Neutrophil (primary cell): ENCODE data around the gene TLR8.

Source experiments
- H3K27ac ChIP-seq: fragments of 200-600 bp; sonication (generic); 2 replicates; pipeline ENCODE4 v1.5.1; 2016; ENCODE audit warnings: mild to moderate bottlenecking, moderate library complexity
- H3K27me3 ChIP-seq: fragments of 200-600 bp; sonication (generic); 2 replicates; pipeline ENCODE4 v1.6.0; 2016; ENCODE audit warnings: mild to moderate bottlenecking
- H3K36me3 ChIP-seq: fragments of 200-600 bp; sonication (generic); 2 replicates; pipeline ENCODE4 v1.5.1; 2017
- H3K4me1 ChIP-seq, 2 experiments: fragments of 200-600 bp in 1 of 2; sonication (generic) in 1 of 2; 1 replicate in 1 of 2; 2 replicates in 1 of 2; pipeline versions ENCODE4 v1.5.1 to v1.6.1; 2013 to 2016; ENCODE audit warnings: low read depth in 1 of 2, low read length in 1 of 2, mild to moderate bottlenecking in 1 of 2, moderate library complexity in 1 of 2; ENCODE audit not compliant: control insufficient read depth in 1 of 2, insufficient read depth in 1 of 2
- H3K4me3 ChIP-seq, 2 experiments: fragments of 200-600 bp in 1 of 2; sonication (generic) in 1 of 2; 1 replicate in 1 of 2; 2 replicates in 1 of 2; pipeline ENCODE4 v1.5.1; 2013 to 2016; ENCODE audit warnings: low read depth in 1 of 2, low read length in 1 of 2, mild to moderate bottlenecking in 1 of 2, moderate library complexity in 1 of 2
- H3K9me3 ChIP-seq: fragments of 200-600 bp; sonication (generic); 2 replicates; pipeline ENCODE4 v1.5.1; 2016
- CTCF ChIP-seq: fragments of 200-600 bp; sonication (generic); IDR thresholded peaks from 2 replicates; pipeline ENCODE4 v1.5.1; 2016; ENCODE audit warnings: antibody characterized with exemption

Gene TLR8

GRCh38 chrX:12950851-12951594 lies 44.6 kb downstream of the TLR8 start:
- no peaks in the 10 kb centered on the region for H3K9me3 ChIP-seq
- H3K27me3 ChIP-seq, result no peaks in the 10 kb centered on the region
- peak overlapping the region; percentile 95 for H3K27ac ChIP-seq
- H3K4me1 ChIP-seq, result peaks cover 79 to 98% of the 10 kb centered on the region in 2 experiments
- TF ChIP-seq CTCF, result peak; percentile 72
- peak overlapping the region; percentile 51 to 56 for H3K4me3 ChIP-seq
- H3K36me3 ChIP-seq, result no peaks in the 10 kb centered on the region

DNA sequence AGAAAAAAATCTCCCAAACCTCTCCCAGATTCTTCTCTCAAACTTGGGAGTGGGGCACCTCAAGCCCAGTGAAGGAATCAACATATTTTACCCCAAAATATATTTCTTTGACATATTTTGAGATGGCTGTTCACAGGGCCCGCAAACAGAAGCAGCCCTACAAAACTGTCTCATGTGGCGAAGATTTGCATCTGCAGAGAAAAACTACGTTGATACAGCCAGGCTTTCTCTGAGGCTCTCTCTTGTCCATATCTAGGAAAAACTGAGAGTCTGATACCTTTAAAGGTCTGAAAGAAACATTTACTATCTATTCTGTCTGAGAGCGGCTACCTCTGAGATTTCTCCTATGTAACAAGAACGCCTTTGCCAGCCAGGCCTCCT lies 45.2 kb downstream of the TLR8 start:
- Histone ChIP-seq H3K27ac (peak overlapping the region; percentile 95), H3K4me3 (peak overlapping the region; percentile 51 to 56), H3K36me3 (no peaks in the 10 kb centered on the region), H3K27me3 (no peaks in the 10 kb centered on the region), H3K4me1 (peaks cover 76 to 98% of the 10 kb centered on the region in 2 experiments), H3K9me3 (no peaks in the 10 kb centered on the region)
- TF ChIP-seq CTCF, result no peak

DNA sequence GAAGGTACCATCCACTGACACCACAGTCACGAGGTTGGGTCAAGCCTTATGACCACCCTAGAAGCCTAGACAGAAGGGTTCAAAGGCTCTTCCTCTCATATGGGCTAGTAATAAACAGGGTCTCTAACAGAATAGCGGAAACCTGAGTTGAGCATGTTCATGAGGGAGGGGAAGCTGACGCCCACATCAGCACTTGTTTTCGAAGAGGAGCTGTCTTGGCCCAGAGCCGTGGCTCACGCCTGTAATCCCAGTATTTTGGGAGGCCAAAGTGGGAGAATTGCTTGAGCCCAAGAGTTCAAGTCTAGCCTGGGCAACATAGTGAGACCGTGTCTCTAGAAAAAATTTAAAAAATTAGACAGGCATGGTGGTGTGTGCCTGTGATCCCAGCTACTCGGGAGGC lies 47.0 kb downstream of the TLR8 start:
- Histone ChIP-seq H3K4me3 (no peak overlapping the region), H3K27ac (peak overlapping the region; percentile 95), H3K27me3 (no peaks in the 10 kb centered on the region), H3K36me3 (no peaks in the 10 kb centered on the region), H3K9me3 (no peaks in the 10 kb centered on the region), H3K4me1 (peaks cover 70 to 98% of the 10 kb centered on the region in 2 experiments)
- no peak for TF ChIP-seq CTCF

DNA sequence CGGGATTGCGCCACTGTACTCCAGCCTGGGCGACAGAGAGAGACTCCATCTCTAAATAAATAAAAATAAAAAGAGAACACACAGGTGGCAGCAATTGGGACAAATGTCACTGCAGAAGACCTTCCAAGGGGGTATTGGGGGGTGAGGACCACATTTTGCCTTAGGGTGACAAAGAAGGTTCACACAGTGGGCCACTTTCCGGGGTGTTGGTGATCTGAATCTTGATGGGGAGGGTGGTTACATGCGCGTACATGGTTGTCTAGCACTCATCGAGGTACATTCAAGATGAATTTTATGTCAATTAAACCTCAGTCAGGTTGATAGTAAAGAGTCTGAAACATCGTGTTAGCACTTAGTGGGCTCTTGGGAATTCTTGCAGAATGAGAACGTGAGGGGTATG lies 48.0 kb downstream of the TLR8 start:
- Histone ChIP-seq H3K4me3 (peak overlapping the region; percentile 64 to 77), H3K4me1 (peaks cover 65 to 94% of the 10 kb centered on the region in 2 experiments), H3K27me3 (no peaks in the 10 kb centered on the region), H3K9me3 (no peaks in the 10 kb centered on the region), H3K27ac (peak overlapping the region; percentile 99), H3K36me3 (no peaks in the 10 kb centered on the region)
- TF ChIP-seq CTCF, result no peak

DNA sequence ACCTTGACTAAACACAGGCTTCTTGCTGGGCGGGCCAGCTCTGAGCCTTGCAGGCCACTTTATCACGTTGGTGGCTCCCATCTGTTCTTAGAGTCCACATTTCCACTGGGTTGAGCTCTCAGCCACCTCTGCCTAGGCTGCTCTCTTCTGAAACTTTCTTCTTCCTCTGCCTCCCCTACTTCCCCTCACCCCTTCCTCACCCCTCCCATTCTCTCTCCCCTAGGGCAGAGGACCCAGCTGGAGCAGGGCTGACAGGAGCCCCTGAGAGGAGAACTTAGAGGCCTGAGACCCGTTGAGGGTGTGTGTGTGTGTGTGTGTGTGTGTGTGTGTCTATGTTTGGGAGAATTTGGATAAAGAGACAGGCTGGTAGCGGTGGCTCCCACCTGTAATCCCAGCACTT lies 48.6 kb downstream of the TLR8 start:
- Histone ChIP-seq H3K9me3 (no peaks in the 10 kb centered on the region), H3K27me3 (no peaks in the 10 kb centered on the region), H3K4me3 (peak overlapping the region; percentile 64 to 77), H3K4me1 (peaks cover 59 to 88% of the 10 kb centered on the region in 2 experiments), H3K27ac (peak overlapping the region; percentile 99), H3K36me3 (no peaks in the 10 kb centered on the region)
- TF ChIP-seq CTCF, result no peak
